ENCODE data around the gene SIGLEC11.
A peak's percentile ranks its signal among the peaks of the same experiment; 100 is the strongest.
"Not testable (repeated sequence)": the region's sequence is repeated elsewhere in the genome, so short reads cannot be mapped to it uniquely, and the experiment has no call there.

SIGLEC11 gene, protein sequence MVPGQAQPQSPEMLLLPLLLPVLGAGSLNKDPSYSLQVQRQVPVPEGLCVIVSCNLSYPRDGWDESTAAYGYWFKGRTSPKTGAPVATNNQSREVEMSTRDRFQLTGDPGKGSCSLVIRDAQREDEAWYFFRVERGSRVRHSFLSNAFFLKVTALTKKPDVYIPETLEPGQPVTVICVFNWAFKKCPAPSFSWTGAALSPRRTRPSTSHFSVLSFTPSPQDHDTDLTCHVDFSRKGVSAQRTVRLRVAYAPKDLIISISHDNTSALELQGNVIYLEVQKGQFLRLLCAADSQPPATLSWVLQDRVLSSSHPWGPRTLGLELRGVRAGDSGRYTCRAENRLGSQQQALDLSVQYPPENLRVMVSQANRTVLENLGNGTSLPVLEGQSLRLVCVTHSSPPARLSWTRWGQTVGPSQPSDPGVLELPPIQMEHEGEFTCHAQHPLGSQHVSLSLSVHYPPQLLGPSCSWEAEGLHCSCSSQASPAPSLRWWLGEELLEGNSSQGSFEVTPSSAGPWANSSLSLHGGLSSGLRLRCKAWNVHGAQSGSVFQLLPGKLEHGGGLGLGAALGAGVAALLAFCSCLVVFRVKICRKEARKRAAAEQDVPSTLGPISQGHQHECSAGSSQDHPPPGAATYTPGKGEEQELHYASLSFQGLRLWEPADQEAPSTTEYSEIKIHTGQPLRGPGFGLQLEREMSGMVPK

GRCh38 chr19:49960980-49961379 lies at the start of gene SIGLEC11:
Gene SIGLEC11, minus strand, starts transcription at chr19:49961172. Its CDS starts 91 bp downstream, at chr19:49961081.
- DNase-seq; in situ Hi-C loops (cut with MboI; ENCODE audit: low pct_unique_long_range_greater_than_20kb, low sequenced_read_pairs): not testable (repeated sequence)

- no peak for DNase-seq
- in situ Hi-C loops (cut with MboI; ENCODE audit: low pct_unique_long_range_greater_than_20kb, low sequenced_read_pairs): no loop called here
These were observed 47.6 kb upstream of the SIGLEC11 start for GRCh38 chr19:50008532-50008931.

DNA sequence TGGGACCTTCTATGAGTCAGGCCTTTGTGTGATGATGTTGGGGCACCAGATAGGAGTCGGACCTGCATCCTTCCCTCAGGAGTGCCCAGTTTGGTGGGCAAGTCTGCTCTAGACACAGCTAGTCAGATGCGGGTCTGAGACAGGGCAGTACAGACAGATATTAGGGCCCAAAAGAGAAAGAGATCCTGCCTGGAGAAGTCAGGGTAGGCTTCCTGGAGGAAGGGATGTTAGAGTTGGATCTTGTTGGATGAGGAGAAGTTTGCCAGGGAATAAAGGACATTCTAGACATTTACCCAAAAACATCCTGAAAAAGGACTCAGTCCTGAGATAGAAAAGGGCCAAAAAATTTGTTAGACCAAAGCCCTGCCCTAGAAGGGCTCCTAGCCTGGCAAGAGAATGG lies 47.0 kb upstream of the SIGLEC11 start:
- in situ Hi-C loops (cut with MboI; ENCODE audit: low pct_unique_long_range_greater_than_20kb, low sequenced_read_pairs): no loop called here
- DNase-seq: no peak

GRCh38 chr19:50007170-50007569 lies 46.2 kb upstream of the SIGLEC11 start:
- in situ Hi-C loops (cut with MboI; ENCODE audit: low pct_unique_long_range_greater_than_20kb, low sequenced_read_pairs): no loop called here

GRCh38 chr19:50005428-50005827 lies 44.5 kb upstream of the SIGLEC11 start:
- no peak for DNase-seq
- in situ Hi-C loops (cut with MboI; ENCODE audit: low pct_unique_long_range_greater_than_20kb, low sequenced_read_pairs): no loop called here

More at GRCh38 chr19:50007170-50007569, 46.2 kb upstream of the SIGLEC11 start:
- DNase-seq: no peak

DNA sequence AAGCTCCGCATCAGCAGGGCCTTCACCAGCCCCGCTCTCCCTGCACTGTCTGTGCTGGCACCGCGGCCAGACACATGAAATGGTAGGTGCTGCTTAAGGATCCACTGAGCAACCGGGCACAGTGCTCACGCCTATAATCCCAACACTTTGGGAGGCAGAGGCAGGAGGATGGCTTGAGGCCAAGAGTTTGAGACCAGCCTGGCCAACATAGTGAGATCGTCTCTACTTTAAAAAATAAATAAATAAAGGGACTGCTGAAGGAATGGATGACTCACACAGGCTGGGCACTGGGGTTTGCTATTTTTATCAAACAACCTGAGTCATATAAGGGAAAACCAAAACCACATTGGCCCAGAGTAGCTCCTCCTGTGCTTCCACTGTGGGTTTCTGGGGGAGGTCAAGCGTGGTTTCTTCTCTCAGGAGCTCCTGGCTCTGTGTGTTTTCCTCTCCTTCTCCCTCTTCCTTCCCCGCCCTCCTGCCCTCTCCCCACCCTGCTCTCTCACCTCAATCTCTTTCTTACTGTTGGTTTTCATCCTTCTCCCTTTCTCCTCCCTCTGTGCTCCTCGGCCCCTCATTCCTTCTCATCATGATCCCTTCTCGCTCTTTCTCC lies 42.9 kb upstream of the SIGLEC11 start:
- in situ Hi-C loops (cut with MboI; ENCODE audit: low pct_unique_long_range_greater_than_20kb, low sequenced_read_pairs): no loop called here
- peak; percentile 87 for DNase-seq

DNA sequence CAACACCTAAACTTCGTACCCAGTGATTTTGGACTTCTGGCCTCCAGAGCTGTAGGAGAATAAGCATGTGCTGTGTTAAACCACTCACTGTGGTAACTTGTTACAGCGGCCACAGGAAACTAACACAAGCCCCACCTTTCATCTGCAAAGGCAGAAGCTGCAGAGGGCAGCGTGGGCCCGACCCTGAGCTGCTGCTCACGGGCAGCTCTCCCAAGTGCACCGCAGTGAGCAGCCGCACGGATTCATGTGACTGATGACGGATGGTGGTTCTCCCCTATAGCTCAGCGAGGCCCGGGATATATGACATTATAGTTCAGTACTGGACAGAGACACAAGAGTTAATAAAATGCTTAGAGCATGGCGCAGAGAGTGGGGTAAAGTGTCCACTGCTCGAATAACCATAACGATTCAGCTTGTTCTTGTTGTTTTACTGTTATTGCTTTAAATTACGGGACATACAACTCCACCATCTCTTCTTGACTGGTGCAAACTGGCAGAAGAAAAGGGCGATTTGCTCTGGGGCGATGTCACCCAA lies 42.3 kb upstream of the SIGLEC11 start:
- in situ Hi-C loops (cut with MboI; ENCODE audit: low pct_unique_long_range_greater_than_20kb, low sequenced_read_pairs): no loop called here

DNA sequence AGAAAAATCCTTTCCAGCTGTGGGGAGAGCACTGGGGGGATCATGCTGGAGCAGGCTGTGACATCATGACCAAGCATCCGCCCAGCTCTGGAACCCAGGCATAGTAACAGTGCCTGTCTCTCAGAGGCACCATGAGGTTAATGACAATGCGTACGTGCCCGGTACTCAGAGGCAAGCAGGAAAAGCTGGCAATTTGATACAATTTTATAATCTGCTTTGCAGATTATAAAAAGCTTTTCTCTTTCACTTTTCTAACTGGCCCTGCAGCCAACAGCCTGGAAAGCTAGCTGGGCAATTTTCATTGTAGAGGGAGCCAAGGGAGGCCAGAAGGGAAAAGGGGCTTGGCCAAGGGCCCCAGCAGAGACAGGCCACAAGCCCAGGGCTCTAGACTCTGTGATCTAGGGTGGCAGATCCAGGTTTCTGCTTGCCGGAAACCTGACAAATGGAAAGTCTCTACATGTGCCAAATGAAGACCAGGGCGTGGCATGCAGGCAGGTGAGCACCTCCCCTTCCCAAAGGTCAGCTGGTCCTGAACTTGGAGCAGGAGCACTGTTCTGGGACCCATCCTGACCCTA lies 41.5 kb upstream of the SIGLEC11 start:
- in situ Hi-C loops (cut with MboI; ENCODE audit: low pct_unique_long_range_greater_than_20kb, low sequenced_read_pairs): no loop called here
- DNase-seq: no peak

More for the DNA sequence above, 42.3 kb upstream of the SIGLEC11 start:
- DNase-seq: no peak

DNA sequence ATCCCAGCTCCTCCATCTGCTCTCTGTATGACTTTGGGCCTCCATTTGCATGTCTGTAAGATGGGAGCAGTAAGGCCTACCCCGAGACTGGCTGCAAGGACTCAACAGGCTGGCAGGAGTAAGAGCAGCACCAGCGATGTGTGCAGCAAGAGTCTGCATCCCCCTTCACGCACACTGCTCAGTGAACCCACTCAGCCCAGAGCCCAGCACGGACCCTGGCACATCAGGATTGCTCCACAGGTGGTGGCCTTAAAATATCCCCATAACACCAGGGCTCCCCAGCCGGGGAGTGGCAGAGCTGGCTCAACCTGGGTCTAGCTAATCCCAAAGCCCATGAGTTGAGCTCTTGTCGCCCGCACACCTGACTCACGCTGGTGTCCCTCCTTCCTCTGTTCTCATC lies 40.8 kb upstream of the SIGLEC11 start:
- in situ Hi-C loops (cut with MboI; ENCODE audit: low pct_unique_long_range_greater_than_20kb, low sequenced_read_pairs): no loop called here
- DNase-seq: no peak

DNA sequence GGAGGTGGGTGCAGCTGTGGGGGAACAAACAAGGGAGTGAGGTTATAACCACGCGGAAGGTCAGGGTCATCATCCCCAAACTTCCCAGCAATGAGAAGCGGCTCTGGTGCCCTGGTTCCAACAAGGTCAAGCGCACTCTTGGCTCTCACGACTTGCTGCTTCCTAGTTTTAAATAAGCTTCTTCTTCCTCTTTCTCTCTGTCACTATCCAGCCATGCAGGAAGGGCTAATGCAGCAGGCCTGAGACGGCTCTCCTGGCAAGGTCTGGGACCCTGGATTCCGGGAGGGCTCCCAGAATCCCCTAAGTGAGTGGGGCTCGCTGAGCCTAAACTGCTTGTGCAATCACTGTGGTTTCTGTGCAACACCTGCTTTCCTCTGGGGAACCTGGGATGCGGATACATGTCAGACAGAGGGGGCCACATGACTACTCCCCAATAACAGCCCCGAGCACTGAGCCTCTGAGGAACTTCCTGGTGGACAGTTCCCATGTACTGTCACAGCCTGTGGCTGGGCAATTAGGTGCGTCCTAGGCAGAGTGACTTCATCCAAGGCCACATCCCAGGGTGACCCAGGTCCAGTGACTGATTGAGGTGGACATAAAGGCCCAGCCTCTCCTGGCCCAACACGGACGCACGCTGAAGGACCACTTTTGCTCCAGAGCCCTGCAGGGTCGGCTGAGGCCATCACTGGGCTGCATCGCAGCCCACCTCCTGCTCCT lies 40.0 kb upstream of the SIGLEC11 start:
- in situ Hi-C loops (cut with MboI; ENCODE audit: low pct_unique_long_range_greater_than_20kb, low sequenced_read_pairs): no loop called here
- peak; percentile 26 for DNase-seq

- DNase-seq: no peak
- in situ Hi-C loops (cut with MboI; ENCODE audit: low pct_unique_long_range_greater_than_20kb, low sequenced_read_pairs): no loop called here
These were observed 39.3 kb upstream of the SIGLEC11 start for GRCh38 chr19:50000038-50000840.

GRCh38 chr19:49999371-50000010 lies 38.5 kb upstream of the SIGLEC11 start:
- in situ Hi-C loops (cut with MboI; ENCODE audit: low pct_unique_long_range_greater_than_20kb, low sequenced_read_pairs): no loop called here
- no peak for DNase-seq

DNA sequence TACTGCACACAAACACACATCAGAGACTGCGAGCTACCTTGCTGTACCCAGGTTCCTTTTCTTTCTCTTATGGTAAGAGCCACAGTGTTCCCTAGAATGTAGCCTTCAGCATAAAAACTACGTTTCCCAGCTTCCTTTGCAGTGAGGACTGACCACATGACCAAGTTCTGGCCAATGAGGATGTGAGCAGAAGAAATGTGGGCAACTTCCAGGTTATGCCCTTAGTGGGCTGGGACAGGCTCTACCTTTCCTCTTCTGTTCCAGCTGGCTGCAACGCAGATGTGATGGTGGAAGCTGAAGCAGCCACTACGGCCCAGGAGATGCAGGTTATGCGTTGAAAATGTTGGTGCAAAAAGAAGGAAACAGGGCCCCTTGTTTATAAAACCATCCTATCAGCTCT lies 36.7 kb upstream of the SIGLEC11 start:
- peak; percentile 60 for DNase-seq

GRCh38 chr19:49988433-49988832 lies 27.5 kb upstream of the SIGLEC11 start:
- no peak for DNase-seq
- in situ Hi-C loops (cut with MboI; ENCODE audit: low pct_unique_long_range_greater_than_20kb, low sequenced_read_pairs): no loop called here

More for the DNA sequence above, 36.7 kb upstream of the SIGLEC11 start:
- in situ Hi-C loops (cut with MboI; ENCODE audit: low pct_unique_long_range_greater_than_20kb, low sequenced_read_pairs): no loop called here

GRCh38 chr19:49988007-49988406 lies 27.0 kb upstream of the SIGLEC11 start:
- in situ Hi-C loops (cut with MboI; ENCODE audit: low pct_unique_long_range_greater_than_20kb, low sequenced_read_pairs): no loop called here

GRCh38 chr19:49987159-49987698 lies 26.3 kb upstream of the SIGLEC11 start:
- DNase-seq: peak; percentile 99
- in situ Hi-C loops (cut with MboI; ENCODE audit: low pct_unique_long_range_greater_than_20kb, low sequenced_read_pairs): no loop called here

More at GRCh38 chr19:49988007-49988406, 27.0 kb upstream of the SIGLEC11 start:
- DNase-seq: no peak

GRCh38 chr19:49986354-49986753 lies 25.4 kb upstream of the SIGLEC11 start:
- DNase-seq: no peak
- in situ Hi-C loops (cut with MboI; ENCODE audit: low pct_unique_long_range_greater_than_20kb, low sequenced_read_pairs): no loop called here

All from KBM-7 (cell line).